ENCODE measurements around the gene PTK7.

PTK7 gene

GRCh38 chr6:43175676-43176422 is 99.7 kb downstream of the PTK7 start:
- ATAC-seq, result no peak
- TF ChIP-seq RARB (CRISPR knock-in tag; IDR thresholded peaks at IDR 0.05), result no peak
- no peak for TF ChIP-seq ZNF8 (CRISPR knock-in tag; IDR thresholded peaks at IDR 0.05)
- no peak for TF ChIP-seq ZC3H10 (CRISPR knock-in tag; IDR thresholded peaks at IDR 0.05)
- no peak for TF ChIP-seq ZNF70 (CRISPR knock-in tag; IDR thresholded peaks at IDR 0.05)
- TF ChIP-seq ARNTL (CRISPR knock-in tag; IDR thresholded peaks at IDR 0.05; ENCODE audit: borderline replicate concordance, low read depth), result no peak
- TF ChIP-seq SNAI2 (CRISPR knock-in tag; IDR thresholded peaks at IDR 0.05), result no peak
- TF ChIP-seq CSDC2 (CRISPR knock-in tag; IDR thresholded peaks at IDR 0.05), result no peak
- no peak for TF ChIP-seq BACH2 (CRISPR knock-in tag; IDR thresholded peaks at IDR 0.05; ENCODE audit: borderline replicate concordance)

- no peak for ATAC-seq
- TF ChIP-seq SNAI2 (CRISPR knock-in tag; IDR thresholded peaks at IDR 0.05), result no peak
- TF ChIP-seq ZNF8 (CRISPR knock-in tag; IDR thresholded peaks at IDR 0.05), result no peak
- TF ChIP-seq, protein P1, sequence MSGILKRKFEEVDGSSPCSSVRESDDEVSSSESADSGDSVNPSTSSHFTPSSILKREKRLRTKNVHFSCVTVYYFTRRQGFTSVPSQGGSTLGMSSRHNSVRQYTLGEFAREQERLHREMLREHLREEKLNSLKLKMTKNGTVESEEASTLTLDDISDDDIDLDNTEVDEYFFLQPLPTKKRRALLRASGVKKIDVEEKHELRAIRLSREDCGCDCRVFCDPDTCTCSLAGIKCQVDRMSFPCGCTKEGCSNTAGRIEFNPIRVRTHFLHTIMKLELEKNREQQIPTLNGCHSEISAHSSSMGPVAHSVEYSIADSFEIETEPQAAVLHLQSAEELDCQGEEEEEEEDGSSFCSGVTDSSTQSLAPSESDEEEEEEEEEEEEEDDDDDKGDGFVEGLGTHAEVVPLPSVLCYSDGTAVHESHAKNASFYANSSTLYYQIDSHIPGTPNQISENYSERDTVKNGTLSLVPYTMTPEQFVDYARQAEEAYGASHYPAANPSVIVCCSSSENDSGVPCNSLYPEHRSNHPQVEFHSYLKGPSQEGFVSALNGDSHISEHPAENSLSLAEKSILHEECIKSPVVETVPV (CRISPR knock-in tag; IDR thresholded peaks at IDR 0.05), result no peak
- no peak for TF ChIP-seq GLIS3 (CRISPR knock-in tag; IDR thresholded peaks at IDR 0.05)
- TF ChIP-seq PPARA (CRISPR knock-in tag; IDR thresholded peaks at IDR 0.05; ENCODE audit: borderline replicate concordance), result no peak
These were observed 100.3 kb downstream of the PTK7 start for GRCh38 chr6:43176423-43176786.

DNA sequence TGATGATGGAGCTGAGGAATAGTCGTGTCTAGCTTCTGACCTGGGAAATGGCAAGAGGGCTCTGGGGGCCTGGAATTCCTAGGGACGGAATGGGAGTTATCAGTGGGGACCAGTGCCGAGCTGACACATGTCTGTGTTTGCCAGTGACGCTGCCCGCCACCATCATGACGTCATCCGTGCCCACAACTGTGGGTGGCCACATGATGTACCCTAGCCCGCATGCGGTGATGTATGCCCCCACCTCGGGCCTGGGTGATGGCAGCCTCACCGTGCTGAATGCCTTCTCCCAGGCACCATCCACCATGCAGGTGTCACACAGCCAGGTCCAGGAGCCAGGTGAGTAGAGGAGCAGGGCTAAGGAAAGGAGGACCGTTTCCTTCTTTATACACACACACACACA is 102.0 kb downstream of the PTK7 start:
- no peak for ATAC-seq

GRCh38 chr6:43178951-43179830 is 103.1 kb downstream of the PTK7 start:
- TF ChIP-seq, protein P2, sequence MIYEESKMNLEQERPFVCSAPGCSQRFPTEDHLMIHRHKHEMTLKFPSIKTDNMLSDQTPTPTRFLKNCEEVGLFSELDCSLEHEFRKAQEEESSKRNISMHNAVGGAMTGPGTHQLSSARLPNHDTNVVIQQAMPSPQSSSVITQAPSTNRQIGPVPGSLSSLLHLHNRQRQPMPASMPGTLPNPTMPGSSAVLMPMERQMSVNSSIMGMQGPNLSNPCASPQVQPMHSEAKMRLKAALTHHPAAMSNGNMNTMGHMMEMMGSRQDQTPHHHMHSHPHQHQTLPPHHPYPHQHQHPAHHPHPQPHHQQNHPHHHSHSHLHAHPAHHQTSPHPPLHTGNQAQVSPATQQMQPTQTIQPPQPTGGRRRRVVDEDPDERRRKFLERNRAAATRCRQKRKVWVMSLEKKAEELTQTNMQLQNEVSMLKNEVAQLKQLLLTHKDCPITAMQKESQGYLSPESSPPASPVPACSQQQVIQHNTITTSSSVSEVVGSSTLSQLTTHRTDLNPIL (CRISPR knock-in tag; IDR thresholded peaks at IDR 0.05; ENCODE audit: low read depth), result no peak
- TF ChIP-seq ZNF565 (CRISPR knock-in tag; conservative IDR thresholded peaks at IDR 0.05; ENCODE audit: low read depth) (no peak), SNAI2 (CRISPR knock-in tag; IDR thresholded peaks at IDR 0.05) (no peak)
- TF ChIP-seq, protein P3, sequence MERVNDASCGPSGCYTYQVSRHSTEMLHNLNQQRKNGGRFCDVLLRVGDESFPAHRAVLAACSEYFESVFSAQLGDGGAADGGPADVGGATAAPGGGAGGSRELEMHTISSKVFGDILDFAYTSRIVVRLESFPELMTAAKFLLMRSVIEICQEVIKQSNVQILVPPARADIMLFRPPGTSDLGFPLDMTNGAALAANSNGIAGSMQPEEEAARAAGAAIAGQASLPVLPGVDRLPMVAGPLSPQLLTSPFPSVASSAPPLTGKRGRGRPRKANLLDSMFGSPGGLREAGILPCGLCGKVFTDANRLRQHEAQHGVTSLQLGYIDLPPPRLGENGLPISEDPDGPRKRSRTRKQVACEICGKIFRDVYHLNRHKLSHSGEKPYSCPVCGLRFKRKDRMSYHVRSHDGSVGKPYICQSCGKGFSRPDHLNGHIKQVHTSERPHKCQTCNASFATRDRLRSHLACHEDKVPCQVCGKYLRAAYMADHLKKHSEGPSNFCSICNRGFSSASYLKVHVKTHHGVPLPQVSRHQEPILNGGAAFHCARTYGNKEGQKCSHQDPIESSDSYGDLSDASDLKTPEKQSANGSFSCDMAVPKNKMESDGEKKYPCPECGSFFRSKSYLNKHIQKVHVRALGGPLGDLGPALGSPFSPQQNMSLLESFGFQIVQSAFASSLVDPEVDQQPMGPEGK (CRISPR knock-in tag; IDR thresholded peaks at IDR 0.05; ENCODE audit: borderline replicate concordance), result no peak

More for the DNA sequence above, 102.0 kb downstream of the PTK7 start:
- TF ChIP-seq, protein P3 (CRISPR knock-in tag; IDR thresholded peaks at IDR 0.05; ENCODE audit: borderline replicate concordance), result no peak

DNA sequence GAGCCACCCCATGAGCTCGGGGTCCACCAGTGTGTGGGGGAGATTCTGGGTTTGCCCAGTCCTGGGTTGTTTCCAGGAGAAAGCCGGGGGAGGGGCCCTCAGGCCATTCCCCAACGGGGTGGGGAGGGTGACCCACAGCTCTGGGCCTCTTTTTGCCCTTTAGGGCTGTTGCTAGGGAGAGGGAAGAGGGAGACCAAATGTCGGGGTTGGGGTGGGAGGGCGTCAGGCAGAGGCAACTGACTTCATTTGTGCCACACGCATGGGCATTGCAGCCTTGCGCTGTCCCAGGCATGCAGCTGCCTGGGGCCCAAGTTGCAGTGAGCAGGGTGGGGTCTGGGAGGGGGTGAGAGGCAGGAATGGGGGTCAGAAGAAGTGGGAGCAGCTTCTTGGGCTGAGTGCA is 103.9 kb downstream of the PTK7 start:
- ATAC-seq, result no peak
- TF ChIP-seq OSR1 (CRISPR knock-in tag; IDR thresholded peaks at IDR 0.05), result no peak
- no peak for TF ChIP-seq RARB (CRISPR knock-in tag; IDR thresholded peaks at IDR 0.05)
- no peak for TF ChIP-seq CSDC2 (CRISPR knock-in tag; IDR thresholded peaks at IDR 0.05)
- TF ChIP-seq ESRRG (CRISPR knock-in tag; IDR thresholded peaks at IDR 0.05), result no peak
- TF ChIP-seq, protein P2 (CRISPR knock-in tag; IDR thresholded peaks at IDR 0.05; ENCODE audit: low read depth), result no peak
- no peak for TF ChIP-seq GLIS3 (CRISPR knock-in tag; IDR thresholded peaks at IDR 0.05)
- TF ChIP-seq ZFP3 (CRISPR knock-in tag; IDR thresholded peaks at IDR 0.05), result no peak
- TF ChIP-seq PPARA (CRISPR knock-in tag; IDR thresholded peaks at IDR 0.05; ENCODE audit: borderline replicate concordance), result no peak
- TF ChIP-seq ZNF565 (CRISPR knock-in tag; conservative IDR thresholded peaks at IDR 0.05; ENCODE audit: low read depth), result no peak
- no peak for TF ChIP-seq ZC3H10 (CRISPR knock-in tag; IDR thresholded peaks at IDR 0.05)
- no peak for TF ChIP-seq ZNF70 (CRISPR knock-in tag; IDR thresholded peaks at IDR 0.05)

More at GRCh38 chr6:43178951-43179830, 103.1 kb downstream of the PTK7 start:
- no peak for ATAC-seq

Measured in SK-N-SH treated with all-trans-retinoic acid at 6 μM for 48 hours (cell line).